Mononuclear cell (primary cell): ENCODE data around the gene TAC4. TPM values are rescaled to one million over a fixed set of nuclear protein-coding genes. Genes with fewer than 3 reads are reported as not detected.

Experiments
- H3K27me3 ChIP-seq: 2 replicates; pipeline ENCODE4 v1.6.0; 2011; ENCODE audit warnings: low read length, control low read depth; ENCODE audit not compliant: insufficient read depth
- H3K4me1 ChIP-seq: 2 replicates; pipeline ENCODE4 v1.5.1; 2011; ENCODE audit warnings: mild to moderate bottlenecking, low read length, control low read depth; ENCODE audit not compliant: insufficient read depth
- H3K4me3 ChIP-seq: 2 replicates; pipeline ENCODE4 v1.5.1; 2011; ENCODE audit warnings: mild to moderate bottlenecking, low read length, moderate library complexity
- H3K9me3 ChIP-seq: 2 replicates; pipeline ENCODE4 v1.5.1; 2011; ENCODE audit warnings: low read depth, mild to moderate bottlenecking, control low read depth, low read length
- total RNA-seq: library from RNA; depleted of rRNA; stranded (reverse); fragments of >200 nt; gene quantifications from one replicate; pipeline ENCODE4 v1.2.3, GENCODE V29; 2012

The TAC4 gene
- total RNA-seq, 1 donor = not detected

DNA sequence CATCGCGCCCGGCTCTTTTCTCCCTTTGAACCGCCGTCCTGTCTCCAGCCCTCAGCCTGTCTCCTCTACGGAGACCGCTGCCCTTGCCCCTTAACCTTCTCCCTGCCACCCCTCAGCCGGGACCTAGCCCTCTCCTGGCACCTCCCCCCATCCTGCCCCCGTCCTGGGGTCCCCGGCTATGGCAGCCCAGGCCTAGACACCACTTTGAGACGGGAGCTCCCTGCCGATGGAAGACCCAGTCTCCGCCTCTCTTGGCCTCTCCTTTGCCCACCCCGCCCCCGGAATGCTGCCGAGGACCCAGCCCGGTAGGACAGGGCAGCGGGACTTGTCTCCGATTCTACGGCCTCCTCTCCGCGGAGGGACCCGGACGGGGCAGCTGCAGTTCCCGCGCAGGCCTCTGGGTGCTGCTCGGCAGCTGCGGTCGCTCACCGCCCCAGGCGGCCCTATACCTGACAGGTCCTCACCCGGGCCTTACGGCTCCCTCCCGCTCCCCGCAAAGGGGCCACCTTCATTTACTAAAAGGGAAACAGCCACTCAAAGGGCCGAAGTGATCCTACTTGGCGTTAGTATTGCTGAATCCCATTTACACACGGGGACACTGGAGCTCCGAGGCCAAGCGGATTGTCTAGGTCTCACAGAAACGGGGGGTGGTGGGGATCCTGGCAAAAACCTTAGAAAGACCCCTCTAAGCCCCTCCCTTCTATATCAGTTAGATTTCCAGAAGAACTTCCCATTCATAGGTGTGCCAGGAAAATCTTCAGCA lies 32.6 kb upstream of the TAC4 start:
- Histone ChIP-seq H3K27me3 (peaks cover 36% of the 10 kb centered on the region), H3K9me3 (no peaks in the 10 kb centered on the region), H3K4me1 (peaks cover 8% of the 10 kb centered on the region), H3K4me3 (no peak overlapping the region)

- Histone ChIP-seq H3K9me3 (no peaks in the 10 kb centered on the region), H3K27me3 (peaks cover 36% of the 10 kb centered on the region), H3K4me3 (no peak overlapping the region), H3K4me1 (peaks cover 8% of the 10 kb centered on the region)
Observed at GRCh38 chr17:49878931-49879904, 31.3 kb upstream of the TAC4 start.

DNA sequence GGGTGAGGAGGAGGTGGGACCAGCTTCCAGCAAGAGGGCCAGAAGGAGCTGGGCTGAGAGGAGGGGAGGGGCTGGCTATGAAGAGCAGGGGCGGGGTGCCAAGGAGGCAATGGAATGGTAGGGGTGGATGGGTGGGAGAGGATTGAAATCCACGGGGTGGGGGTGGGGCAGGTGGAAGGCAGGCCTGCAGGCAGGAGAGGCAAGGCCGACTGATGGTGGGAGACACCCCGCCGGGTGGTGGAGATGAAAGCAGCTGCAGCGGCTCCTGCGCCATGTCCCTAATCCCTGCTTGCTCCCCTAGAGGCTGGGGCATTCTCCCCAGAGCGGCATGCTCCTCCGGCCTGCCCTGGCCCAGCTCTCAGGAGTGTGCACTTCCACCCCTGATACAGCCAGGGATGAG lies 27.8 kb upstream of the TAC4 start:
- Histone ChIP-seq H3K4me3 (no peak overlapping the region), H3K9me3 (no peaks in the 10 kb centered on the region), H3K27me3 (peaks cover 16% of the 10 kb centered on the region), H3K4me1 (peaks cover 12% of the 10 kb centered on the region)

DNA sequence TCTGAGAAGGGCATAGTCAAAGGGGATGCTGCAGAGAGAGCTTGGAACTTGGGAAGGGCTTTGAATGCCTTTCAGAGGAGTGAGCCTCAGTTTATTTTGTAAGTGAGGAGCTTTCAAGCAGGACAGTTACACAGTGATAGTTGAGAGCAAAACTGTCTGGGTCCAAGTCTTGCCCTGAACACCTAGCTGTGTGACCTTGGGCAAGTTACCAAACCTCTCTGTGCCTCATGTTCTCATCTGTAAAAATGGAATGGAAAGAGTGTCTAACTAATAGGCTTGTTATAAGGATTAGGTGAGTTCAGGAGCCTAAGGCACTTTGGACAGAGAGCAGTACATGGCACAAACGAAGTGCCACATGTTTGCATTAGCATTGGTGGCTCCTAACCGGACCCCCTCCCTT lies 27.0 kb upstream of the TAC4 start:
- Histone ChIP-seq H3K9me3 (no peaks in the 10 kb centered on the region), H3K4me3 (no peak overlapping the region), H3K4me1 (peaks cover 6% of the 10 kb centered on the region), H3K27me3 (peaks cover 9% of the 10 kb centered on the region)

DNA sequence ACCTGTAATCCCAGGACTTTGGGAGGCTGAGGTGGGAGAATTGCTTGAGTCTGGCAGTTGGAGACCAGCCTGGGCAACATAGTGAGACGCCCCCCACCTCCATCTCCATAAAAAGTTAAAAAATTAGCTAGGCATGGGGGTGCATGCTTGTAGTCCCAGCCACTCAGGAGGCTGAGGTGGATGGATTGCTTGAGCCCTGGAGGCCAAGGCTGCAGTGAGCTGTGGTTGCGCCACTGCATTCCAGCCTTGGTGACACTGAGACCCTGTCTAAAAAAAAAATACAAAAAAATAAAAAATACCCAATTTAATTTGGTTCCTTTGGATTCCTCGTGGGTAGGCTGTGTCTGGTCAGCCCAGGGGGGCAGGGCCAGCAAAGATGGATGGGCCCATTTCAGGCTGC lies 26.1 kb upstream of the TAC4 start:
- Histone ChIP-seq H3K9me3 (no peaks in the 10 kb centered on the region), H3K4me1 (peaks cover 6% of the 10 kb centered on the region), H3K27me3 (peaks cover under 1% of the 10 kb centered on the region), H3K4me3 (no peak overlapping the region)

DNA sequence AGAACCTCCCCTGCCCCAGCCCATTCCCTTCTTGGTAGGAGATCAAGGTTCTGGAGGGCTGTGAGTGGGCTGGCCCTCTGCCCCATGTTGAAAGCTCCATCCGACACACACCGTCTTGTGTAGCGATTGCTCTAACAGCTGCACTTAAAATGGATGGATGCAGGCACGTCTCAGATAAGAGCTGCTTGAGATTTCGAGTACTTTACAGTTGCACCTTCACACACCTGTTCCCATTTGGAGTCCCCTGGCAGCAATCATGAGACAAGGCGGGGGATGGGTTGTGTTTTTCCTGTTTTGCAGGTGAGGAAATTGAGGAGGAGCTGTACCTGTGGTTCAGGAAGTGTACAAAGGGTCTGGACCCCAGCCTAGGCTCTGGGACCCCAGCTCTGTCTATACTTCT lies 25.6 kb upstream of the TAC4 start:
- Histone ChIP-seq H3K4me3 (no peak overlapping the region), H3K4me1 (peaks cover 6% of the 10 kb centered on the region), H3K27me3 (no peaks in the 10 kb centered on the region), H3K9me3 (no peaks in the 10 kb centered on the region)

GRCh38 chr17:49872754-49873377 lies 25.0 kb upstream of the TAC4 start:
- H3K27me3 ChIP-seq = no peaks in the 10 kb centered on the region

DNA sequence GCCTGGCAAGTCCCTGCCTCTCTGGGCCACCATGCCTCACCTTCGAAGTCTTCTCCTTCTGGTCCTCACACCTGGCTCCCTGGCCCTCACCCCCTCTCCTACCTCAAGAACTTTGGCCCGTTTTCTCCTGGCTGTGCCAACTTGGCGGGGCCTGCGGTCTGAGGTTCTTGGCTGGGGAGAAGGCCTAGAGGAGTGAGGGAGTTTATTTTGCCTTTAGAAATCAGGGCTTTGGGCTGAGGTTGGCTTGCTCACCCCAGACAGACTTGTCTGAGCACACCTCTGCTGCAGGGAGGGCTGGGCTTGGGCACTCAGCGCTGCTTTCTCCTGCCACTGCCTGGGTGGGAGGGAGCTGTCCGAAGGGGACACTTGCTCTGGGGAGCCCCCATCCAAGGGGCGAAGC lies 23.3 kb upstream of the TAC4 start:
- H3K4me3 ChIP-seq = no peak overlapping the region

More at GRCh38 chr17:49872754-49873377, 25.0 kb upstream of the TAC4 start:
- H3K4me1 ChIP-seq = peaks cover 6% of the 10 kb centered on the region
- no peaks in the 10 kb centered on the region for H3K9me3 ChIP-seq
- H3K4me3 ChIP-seq = no peak overlapping the region

DNA sequence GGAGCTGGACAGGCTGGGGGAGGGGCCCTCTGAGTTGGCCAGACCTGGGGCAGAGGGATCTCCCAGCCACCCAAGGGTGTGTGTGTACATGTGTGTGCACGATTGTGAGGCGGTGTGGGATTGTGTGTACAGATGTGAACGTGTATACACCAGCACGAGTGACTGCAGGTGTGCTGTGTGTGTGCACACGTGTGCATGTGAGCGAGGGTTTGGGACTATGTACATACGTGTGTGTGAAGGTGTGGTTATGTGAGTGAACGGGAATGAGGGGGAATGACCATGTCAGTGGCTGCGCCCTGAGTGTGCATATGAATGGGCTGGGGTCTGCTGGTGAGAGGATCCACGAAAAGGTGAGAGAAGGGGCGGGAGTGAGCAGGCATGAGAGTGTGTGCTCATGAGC lies 22.4 kb upstream of the TAC4 start:
- H3K4me1 ChIP-seq = peaks cover 6% of the 10 kb centered on the region
- no peaks in the 10 kb centered on the region for H3K9me3 ChIP-seq
- no peaks in the 10 kb centered on the region for H3K27me3 ChIP-seq
- H3K4me3 ChIP-seq = no peak overlapping the region

More for the DNA sequence above, 23.3 kb upstream of the TAC4 start:
- H3K9me3 ChIP-seq = no peaks in the 10 kb centered on the region
- no peaks in the 10 kb centered on the region for H3K27me3 ChIP-seq
- H3K4me1 ChIP-seq = peaks cover 6% of the 10 kb centered on the region

DNA sequence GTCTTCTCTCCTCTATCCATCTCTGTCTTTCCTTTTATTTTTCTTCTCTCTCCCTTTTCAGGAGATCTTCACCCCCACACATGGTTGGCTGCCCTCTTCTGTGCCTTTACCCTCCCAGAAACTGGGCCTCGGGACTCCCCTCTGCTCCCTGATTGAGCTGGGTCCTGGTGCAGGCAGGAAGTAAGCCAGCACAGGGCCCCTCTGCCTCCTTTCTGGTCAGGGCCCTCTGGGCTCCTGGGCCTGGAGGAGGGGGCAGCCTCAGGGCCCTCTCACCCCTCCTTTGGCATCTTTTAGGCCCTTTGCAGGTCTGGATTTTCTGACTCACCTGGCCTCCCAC lies 21.1 kb upstream of the TAC4 start:
- no peaks in the 10 kb centered on the region for H3K27me3 ChIP-seq
- H3K4me1 ChIP-seq = peaks cover 6% of the 10 kb centered on the region
- H3K4me3 ChIP-seq = no peak overlapping the region

DNA sequence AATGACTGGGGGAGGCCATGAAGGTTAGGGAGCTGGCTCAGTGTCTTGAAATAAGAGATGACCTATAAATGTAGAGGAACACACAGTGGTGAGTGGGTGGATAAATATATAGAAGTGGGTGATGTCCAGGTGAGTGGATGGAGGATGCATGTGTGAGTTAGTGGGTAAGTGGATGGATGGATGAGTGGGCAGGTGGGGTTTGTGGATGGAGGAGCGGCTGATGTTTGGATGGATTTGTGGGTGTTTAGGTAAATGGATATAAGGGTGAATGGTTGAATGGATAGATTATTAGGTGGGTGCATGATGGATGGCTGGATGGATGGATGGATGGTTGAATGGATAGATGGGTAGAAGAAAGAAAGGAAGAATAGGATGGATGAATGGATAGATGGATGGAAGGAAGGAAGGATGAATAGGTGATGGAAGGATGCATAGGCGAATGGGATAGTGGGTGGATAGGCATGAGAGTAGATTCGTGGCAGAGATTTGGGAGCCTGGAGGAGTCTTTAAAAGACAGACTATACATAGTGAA lies 19.1 kb upstream of the TAC4 start:
- Histone ChIP-seq H3K27me3 (no peaks in the 10 kb centered on the region), H3K4me3 (no peak overlapping the region), H3K9me3 (no peaks in the 10 kb centered on the region), H3K4me1 (no peaks in the 10 kb centered on the region)

More for the DNA sequence above, 21.1 kb upstream of the TAC4 start:
- H3K9me3 ChIP-seq = no peaks in the 10 kb centered on the region

DNA sequence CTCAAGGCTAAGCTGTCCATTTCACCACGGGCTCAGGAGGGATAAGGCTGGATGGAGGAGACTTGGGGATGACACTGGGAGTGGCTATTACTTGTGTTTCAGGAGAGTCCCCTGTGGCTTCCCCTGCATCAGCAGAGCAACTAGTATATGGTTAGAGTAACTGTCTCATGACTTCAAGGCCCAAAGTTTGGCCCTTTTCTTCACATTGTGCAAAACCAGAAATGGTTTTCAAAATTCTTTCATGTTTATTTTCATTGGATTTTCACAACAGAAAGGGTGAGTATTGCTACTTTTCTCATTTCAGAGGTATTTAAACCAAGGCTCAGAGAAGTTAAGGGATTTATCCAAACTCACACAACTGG lies 18.1 kb upstream of the TAC4 start:
- Histone ChIP-seq H3K4me3 (no peak overlapping the region), H3K27me3 (peaks cover 2% of the 10 kb centered on the region), H3K4me1 (no peaks in the 10 kb centered on the region), H3K9me3 (no peaks in the 10 kb centered on the region)

DNA sequence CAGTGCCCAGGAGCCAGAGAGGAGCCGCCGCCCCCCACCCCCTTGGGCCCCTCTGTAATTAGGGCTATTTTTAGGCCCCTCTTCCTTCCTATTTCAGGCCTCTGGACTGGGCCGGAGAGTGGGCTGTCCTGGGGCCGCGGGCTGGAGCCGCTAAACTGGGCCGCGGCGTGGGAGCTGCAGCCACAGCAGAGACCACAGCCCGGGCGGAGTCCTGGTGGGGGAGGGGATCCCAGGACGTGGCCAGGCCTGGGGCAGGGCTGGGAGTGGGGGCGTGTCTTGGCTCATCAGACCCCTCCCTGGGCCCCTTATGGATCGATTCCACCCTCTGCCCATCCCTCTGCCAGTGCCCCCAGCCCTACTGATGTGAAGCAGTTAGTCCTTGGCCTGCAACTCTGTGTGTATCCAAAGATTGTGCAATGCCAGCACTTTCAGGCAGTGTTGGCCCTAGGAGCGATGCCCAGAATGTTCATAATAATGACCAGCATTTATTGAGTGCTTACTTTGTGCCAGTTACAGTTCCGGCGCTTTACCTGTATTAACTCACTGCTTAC lies 15.0 kb upstream of the TAC4 start:
- no peaks in the 10 kb centered on the region for H3K4me1 ChIP-seq
- peaks cover 2% of the 10 kb centered on the region for H3K27me3 ChIP-seq
- no peak overlapping the region for H3K4me3 ChIP-seq
- no peaks in the 10 kb centered on the region for H3K9me3 ChIP-seq

GRCh38 chr17:49861150-49861884 lies 13.4 kb upstream of the TAC4 start:
- H3K4me1 ChIP-seq = no peaks in the 10 kb centered on the region
- H3K27me3 ChIP-seq = peaks cover 2% of the 10 kb centered on the region
- H3K9me3 ChIP-seq = no peaks in the 10 kb centered on the region
- no peak overlapping the region for H3K4me3 ChIP-seq
